NCI-H2029 treated with DMSO at 0.1 percent for 48 hours (cell line): Measurements from ENCODE around the gene REP15.
"Not testable (repeated sequence)": the region's sequence is repeated elsewhere in the genome, so short reads cannot be mapped to it uniquely, and the experiment has no call there.

Experiments
- DNase-seq: peaks from one replicate; lab custom pipeline; 2025; lab: John Stamatoyannopoulos, UW

The REP15 gene, protein sequence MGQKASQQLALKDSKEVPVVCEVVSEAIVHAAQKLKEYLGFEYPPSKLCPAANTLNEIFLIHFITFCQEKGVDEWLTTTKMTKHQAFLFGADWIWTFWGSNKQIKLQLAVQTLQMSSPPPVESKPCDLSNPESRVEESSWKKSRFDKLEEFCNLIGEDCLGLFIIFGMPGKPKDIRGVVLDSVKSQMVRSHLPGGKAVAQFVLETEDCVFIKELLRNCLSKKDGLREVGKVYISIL

DNA sequence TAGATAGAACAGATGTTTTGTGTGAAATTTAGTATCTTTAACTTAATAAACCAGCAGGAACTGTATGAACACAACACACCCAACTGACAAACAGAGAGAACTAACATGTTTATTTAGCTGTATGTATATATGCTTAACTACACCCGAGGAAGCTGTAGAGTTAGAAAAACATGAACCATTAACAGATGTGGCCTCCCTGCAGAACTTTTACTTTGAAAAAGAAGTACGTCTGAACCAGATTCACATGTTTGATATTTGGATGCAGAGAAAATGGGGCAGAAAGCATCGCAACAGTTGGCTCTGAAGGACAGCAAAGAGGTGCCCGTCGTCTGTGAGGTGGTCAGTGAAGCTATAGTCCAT, at the start of gene REP15:
Gene REP15, plus strand, starts transcription at position 155 of the 360 bp plus-strand sequence. Its CDS starts 116 bp downstream, at position 271.
- no peak for DNase-seq

- no peak for DNase-seq
Measured at GRCh38 chr12:27650011-27650410, 46.2 kb upstream of the REP15 start.

DNA sequence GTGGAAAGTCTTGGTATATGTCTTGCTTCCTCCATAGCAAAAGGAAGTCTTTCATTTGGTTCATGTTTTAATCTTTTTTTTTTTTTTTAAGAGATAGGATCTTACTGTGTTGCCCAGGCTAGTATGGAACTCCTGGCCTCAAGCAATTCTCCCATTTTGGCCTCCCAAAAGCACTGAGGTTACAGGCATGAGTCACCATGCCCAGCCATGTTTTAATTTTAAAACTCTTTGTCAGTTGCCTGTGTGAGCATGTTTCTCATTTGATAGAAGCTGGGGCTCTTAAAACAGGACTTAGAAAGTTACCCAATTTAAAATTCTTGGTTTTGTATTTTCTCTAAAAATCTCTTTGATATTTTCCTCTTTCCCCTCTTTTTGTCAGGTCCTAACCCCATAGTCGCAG, 45.0 kb upstream of the REP15 start:
- no peak for DNase-seq

DNA sequence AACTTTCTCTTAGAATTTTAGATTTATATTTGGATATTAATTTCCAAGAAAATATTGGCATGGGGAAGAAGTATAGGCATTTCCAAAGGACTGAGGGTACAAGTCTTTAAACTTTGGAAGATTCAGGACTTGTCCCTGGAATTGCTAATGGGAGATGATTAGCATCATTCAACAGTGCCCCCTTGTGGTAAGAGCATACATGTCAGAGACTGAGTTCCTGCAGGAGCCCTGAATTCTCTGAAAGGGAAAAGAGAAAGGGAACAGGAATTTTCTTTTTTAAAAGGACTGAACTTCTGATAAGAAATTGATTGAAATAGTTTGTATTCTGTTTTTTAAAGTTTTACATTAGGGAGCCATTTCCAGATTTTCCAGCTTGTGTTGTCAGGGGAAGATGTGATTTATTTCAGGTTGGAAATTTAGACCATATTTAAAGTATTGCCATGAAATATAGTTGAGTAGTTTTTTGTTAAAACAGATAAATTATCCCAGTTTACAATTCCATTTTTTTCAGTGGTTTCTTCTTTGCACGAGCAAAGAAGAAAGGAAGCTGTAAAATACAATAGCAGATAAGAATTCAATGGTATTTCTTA, 44.0 kb upstream of the REP15 start:
- DNase-seq: peak; percentile 65

- no peak for DNase-seq
Measured at GRCh38 chr12:27653661-27654060, 42.6 kb upstream of the REP15 start.

GRCh38 chr12:27655476-27655875, 40.8 kb upstream of the REP15 start:
- not testable (repeated sequence) for DNase-seq

GRCh38 chr12:27657296-27657695, 39.0 kb upstream of the REP15 start:
- no peak for DNase-seq

DNA sequence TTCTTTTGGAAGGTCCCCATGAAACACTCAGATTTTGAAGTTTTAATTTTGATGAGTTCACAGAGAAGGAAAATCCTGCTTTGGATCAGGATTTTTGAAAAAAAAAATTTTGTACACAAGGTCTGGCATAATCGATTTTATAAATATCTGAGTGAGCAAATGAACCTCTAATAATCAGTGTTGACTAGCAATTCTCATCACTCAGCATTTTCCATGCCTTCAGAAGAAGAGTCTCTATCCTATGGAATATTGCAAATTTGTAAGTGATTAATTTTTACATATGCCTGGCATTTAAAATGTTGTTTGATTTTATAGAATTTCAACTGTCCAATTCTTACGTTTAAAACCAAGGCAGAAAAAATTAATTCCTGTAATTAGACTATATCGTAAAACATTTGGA, 30.5 kb upstream of the REP15 start:
- no peak for DNase-seq

DNA sequence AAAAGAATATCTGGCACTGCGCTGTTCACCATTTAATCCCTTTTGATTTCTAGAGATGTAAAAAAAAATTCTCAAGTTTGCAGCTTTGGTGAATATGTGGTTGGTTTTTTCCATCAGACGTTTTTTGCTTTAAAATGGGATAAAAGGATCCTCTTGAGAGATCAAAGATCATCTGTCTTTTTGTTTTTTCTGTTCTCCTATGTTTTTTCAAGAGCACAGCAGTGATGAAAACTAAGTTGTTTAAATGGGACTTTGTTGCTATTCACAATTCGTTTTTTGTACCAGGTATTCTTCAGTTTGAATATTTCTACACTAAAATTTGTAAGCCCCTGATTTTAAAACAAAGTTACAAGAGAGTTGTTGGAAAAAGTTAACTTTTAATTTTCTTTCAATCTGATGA, 29.7 kb upstream of the REP15 start:
- DNase-seq: no peak

DNA sequence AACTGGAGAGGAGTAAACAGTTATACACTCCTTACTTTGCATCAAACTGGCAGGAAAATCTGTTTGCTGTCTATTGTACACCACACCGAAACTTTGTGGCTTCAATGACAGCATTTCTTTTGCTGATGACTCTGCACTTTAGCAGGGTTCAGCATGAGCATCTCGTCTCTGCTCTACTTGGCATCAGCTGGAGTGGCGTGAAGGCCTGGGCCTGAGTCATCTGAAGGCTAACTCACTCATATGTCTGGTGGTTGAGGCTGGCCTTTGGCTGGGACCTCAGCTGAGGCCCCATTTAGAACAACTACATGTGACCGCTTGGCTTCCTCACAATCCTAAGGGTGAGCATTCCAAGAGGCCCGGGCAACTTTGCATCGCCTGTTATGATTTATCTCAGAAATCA, 28.7 kb upstream of the REP15 start:
- no peak for DNase-seq

GRCh38 chr12:27672051-27672450, 24.2 kb upstream of the REP15 start:
- no peak for DNase-seq

- DNase-seq: no peak
Measured at GRCh38 chr12:27672643-27673042, 23.6 kb upstream of the REP15 start.

DNA sequence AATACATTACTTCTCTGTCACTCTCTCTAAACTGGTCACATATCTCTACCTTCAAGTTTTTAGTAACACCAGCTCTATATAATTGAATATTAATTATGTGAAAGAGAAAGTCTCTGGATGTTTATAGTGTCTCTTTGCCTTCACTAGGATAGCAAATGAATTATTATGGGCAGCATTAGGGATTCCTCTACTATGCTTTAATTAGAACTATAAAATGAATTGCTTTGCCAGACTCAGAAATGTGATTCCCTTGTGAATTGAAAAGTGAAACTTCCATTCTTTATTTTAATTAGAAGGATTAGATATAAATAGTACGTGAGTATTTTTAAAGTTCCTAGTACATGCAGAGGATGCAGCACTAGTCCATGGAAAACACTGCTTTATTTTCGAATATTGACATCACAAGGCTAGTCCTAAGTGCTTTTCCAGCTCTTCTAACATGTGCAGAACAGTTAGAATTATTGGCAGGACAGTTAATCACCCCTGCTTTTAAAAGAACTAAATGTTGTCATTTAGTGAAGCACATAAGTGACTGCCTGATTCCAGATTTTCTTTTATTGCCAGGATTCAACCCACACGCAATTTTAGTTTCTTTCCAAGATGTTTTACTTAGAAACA, 23.0 kb upstream of the REP15 start:
- DNase-seq: no peak

DNA sequence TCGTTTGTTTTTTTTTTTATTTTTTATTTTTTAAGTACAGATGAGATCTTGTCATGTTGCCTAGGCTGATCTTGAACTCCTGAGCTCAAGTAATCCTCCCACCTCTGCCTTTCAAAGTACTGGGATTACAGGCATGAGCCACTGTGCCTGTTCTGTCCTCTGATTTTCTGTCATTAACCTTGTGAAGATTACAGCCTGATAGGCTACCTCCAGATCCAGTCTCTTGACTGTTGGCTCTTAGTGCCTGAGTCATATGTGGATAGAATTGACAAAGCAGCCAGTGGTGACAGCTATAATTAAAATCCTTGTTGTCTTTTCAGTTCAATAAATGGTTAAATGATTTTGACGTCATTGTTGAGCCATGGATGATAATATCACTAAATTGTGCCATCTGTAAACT, 21.3 kb upstream of the REP15 start:
- DNase-seq: no peak

- no peak for DNase-seq
Measured at GRCh38 chr12:27680619-27681018, 15.6 kb upstream of the REP15 start.

DNA sequence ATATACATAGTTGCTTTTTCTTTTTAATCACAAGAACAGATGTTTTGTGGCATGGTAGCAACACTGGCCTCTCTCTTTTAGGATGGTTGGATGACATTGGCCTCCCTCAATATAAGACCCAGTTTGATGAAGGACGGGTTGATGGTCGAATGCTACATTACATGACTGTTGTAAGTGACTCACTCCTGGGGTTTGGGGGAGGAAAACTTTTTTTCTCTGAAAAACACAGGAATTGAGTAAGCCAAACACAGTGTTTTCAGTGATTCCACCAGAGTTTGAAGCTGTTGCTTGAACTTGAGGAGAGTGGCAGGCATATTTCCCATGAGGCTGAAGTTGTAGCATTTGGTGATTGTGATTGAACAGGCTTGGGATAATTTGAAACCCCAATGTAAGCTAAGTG, 13.7 kb upstream of the REP15 start:
- DNase-seq: no peak

DNA sequence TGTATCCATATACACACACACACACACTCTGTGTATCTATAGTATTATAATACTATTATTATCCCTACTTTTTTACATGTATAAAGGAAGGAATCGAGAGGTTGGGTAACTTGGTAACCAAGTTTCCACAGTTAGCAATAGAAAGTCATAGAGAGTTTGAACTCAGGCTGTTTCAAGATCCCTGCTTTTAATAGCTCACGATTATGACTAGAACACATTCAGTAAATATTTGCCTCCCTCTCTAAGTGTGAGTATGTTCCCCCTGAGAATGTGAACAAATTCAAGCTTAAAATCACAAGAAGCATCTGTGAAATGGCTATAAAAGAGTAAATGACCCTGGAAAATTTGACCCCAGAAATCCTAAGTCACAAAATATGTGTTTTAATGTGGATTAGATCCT, 11.0 kb upstream of the REP15 start:
- no peak for DNase-seq

DNA sequence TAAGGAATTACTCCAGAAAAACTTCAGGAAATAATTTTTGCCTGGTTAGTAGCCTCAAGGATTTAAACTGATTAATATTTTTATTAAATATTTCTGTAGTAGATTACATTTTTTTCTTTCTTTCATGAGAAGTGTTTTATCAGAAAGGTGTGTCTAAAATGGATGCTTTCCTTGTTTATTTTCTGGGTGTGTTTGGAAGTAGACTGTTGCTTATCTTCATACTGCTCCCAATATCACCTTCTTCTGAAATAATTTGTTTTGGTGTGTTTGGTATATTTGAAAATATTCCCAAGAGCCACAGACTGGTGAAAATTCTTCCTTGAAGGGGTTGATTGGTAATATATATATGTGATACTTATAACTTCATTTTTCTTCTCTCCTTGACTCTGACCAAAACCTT, 10.1 kb upstream of the REP15 start:
- no peak for DNase-seq

GRCh38 chr12:27688671-27689070, 7.6 kb upstream of the REP15 start:
- DNase-seq: no peak

DNA sequence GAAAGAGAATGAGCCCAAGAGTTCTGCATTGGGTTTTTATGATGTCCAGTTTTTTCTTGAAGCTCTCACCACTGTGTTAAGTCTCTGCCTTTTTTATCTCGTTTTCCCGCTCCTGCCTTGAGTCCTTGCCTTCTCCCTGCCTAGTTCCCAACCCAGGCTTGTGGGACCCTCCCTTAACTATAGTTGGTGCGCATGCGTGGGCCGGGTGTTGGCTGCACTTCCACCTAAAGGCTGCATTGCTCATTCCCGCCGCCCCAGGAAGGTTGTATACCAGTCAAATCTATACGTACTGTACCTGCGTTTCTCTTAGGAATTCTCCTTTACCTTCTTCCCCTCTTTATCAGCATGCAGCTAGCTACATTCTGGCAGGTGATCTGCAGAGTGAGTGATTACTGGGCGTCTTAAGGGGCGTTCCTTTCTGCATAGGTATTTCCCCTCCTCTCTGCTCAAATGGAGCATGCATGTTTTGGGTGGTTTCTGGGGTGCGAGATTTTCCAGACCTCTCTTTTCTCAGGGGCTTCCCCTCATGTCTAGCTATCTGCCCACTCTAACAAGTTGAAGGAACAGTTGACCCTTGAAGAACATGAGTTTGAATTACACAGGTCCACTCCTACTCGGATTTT, 6.6 kb upstream of the REP15 start:
- DNase-seq: no peak

DNA sequence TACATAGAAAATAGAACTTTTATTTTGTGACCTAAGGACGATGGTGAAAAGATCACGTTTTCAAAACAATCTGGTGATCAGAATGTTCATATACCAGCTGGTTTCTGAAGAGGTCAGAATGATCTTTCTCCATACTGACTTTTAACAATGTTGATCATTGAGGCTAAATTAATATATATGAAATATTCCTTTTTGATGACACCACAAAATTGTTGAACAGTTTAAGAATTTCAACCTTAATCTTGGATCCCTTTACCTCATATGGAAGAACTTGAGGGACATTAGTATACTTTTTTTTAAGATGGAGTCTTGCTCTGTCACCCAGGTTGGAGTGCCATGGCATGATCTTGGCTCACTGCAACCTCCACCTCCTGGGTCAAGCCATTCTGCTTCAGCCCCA, 2.8 kb upstream of the REP15 start:
- DNase-seq: no peak

DNA sequence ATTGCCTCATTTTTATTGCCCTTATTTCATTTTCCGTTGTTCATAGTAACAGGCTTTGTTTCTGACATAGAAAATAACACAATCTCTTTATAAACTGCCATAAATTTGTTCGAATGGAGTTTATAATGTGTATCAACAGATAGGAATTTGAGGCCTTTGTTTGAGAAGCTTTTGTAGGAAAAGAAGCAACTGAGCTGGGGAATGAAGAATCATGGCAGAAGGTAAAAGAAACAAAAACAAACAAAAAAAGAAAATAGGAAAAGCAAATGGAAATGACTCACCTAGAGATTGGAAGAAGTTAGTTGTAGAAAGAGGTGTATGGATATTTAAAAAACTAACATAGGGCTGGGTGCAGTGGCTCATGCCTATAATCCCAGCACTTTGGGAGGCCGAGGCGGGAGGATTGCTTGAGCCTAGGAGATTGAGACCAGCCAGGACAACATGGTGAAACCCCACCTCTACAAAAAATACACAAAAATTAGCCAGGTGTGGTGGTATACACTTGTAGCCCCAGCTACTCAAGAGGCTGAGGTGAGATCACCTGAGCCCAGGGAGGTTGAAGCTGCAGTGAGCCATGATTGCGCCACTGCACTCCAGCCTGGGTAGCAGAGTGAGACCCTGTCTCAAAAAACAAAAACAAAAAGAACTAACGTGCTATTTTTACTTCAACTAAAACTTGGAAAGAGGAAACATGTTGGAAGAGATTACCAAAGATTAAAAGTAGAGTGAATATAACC, 523 bp upstream of the REP15 start:
- DNase-seq: no peak
